Measurements from ENCODE around the gene C2CD2L.
"Not testable (repeated sequence)": the region's sequence is repeated elsewhere in the genome, so short reads cannot be mapped to it uniquely, and the experiment has no call there.

The C2CD2L gene

DNA sequence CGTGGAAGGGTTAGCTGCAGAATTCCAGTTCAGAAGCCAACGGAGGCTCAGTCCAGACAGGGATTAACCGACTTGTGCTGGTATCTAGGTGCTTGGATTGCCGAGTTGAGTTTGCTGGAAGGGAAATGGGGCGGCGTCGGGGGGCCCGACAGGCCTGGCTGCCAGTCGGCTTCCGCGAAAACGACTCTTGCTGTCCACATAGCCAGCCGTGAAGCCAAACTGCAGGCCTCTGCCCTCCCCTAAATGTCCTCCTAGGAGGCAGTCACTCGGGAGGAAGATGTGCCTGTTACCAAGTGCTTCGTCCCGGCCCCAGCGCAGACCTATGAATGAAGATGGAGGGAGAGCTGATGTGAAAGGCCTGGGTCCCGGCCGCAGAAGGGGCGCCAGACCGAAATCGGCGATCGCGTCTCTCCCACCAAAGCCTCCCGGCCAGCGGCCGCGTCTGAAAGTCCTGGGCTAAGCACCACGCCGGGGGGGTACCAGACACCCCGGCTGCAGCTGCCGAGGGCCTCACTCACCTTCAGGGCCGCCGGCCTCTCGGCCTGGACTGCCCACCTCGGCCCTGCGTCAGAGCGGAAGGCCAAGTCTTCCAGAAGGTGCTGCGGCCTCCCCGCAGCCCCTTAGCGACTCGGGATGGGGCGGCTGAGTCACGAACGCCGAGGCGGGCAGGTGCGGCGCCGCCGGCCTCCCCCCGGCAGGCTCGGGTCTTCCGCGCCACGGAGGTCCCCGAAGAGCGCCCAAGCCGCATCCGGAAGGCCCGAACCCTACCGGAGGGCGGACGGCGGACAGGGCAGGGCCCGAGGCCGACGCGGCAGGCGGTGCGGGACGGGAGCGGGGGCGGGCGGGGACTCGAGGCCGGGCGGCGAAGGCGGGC, 13.0 kb upstream of the C2CD2L start:
- peak; percentile 63 for DNase-seq (ENCODE audit: low read depth)

DNA sequence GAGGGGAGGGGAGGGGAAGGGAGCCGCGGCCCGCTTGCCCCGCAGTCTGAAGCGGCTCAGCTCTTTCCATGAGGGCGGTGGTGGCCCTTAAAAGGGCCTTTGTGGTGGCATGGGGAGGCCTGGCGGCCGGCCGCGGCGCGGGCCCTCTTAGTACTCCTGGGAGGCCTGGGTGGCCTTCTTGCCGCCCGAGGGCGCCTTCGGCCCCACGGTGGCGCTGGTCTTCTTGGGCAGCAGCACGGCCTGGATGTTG, 12.4 kb upstream of the C2CD2L start:
- peak; percentile 88 for DNase-seq (ENCODE audit: low read depth)

DNA sequence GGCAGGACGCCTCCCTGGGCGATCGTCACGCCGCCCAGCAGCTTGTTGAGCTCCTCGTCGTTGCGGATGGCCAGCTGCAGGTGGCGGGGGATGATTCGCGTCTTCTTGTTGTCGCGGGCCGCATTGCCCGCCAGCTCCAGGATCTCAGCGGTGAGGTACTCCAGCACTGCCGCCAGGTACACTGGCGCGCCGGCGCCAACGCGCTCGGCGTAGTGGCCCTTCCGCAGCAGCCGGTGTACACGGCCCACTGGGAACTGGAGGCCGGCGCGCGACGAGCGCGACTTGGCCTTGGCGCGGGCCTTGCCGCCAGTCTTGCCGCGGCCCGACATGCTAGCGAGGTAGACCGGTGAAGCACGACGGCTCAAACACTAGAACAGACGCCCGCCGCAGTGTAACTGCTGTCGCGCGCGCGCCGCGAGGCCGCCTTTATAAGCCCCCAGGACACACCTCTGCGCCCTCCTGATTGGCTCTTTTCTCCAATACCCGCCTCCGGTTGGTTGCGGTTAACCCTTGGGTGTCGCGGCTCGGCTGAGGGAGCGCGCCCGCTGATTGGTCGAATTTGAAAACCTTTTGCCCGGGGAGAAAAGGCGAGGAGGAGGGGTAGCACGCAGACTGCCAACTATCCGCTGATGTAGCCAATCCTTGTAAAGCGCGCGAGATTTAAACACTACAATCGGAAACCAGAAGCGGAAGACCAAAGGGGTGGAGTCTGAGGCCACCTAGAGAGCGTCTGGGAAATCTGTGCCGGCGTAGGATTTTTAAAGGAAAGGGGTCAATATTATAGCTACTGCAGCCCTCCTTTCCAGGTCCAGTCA, 11.9 kb upstream of the C2CD2L start:
- peak; percentile 100 for DNase-seq (ENCODE audit: low read depth)

DNA sequence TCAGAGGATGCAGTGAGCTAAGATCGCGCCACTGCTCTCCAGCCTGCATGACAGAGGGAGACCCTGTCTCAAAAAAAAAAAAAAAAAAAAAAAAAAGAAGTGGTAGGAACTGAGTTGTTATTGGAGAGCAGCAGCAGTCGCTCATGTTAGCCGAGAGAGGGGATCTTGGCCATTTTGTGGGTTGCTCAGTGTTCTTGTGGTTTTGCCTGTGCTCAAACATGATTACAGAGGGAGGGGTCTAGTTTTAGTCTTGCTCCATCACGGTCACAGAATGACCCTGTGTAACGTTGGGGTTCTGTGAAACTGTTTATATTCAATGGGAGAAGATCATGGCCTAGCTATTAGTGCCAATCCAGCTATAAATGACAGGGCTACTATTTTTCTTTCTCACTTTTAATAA, 7.4 kb upstream of the C2CD2L start:
- DNase-seq (ENCODE audit: low read depth): no peak

DNA sequence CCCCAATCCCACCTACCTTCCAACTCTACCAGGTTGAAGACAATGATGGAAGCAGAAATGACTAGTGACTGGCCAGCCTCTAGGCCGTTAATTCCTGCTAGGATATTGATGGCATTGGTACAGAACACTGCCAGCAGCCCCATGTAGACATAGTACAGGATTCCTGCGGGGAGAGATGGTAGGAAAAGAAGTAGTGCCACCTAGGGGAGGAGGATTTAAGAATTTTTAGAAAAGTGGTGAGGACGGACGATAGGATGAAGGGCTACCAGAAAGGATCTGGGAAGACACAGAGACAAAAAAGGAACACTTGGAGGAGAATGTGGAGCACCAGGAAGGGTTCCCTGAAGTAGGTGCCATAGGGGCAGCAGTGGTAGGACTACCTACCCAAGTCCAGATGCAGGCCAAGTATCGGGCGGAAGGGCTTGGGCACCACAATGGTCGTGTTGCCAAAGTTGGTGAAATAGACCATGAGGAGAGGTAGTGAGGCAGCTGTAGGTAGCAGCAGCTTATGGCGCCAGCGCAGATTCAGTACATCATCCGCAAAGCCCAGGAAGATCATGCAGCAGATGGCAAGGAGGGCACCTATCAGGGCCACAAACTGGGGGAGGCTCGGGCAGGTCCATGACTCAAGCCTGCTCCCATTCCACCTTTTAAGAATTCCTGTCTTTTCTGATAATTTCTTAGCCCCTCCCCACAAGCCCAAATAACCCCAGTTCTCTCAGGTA, 6.7 kb upstream of the C2CD2L start:
- peak; percentile 65 for DNase-seq (ENCODE audit: low read depth)

DNA sequence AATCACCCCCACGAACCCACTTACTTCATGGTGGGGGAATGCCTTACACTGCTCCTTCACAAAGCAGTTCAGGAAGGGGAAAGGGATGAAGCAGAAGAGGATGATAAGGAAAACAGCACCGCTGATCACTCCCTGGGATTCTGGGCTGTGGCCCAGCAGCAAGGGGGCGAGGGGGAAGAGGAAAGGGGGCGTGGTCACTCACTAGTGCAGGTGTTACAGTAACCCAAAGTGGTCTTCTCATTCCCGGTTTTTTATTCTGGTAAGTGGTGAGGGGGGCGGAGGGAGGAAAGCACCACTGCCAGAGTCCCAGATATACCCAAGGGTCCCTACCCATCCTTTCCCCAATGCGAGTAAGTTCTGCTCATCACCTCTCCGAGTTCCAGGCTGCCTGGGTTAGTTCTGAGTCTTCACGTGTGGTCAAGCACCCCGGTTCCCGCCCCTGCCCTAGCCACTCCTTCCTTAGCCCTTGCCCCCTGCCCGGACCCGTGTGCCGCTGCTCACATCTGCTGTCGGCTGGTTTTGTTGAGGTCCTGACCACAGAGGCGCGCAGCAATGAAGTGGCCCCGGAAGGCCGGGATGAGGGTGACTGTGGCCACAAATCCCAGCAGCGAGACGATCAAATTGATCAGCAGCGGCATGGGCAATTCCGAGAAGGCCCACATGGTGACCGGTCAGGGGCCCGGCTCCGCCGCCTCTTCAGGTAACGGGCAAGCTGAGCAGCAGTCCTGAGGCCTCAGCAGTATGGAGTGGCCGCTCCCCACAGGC, 6.0 kb upstream of the C2CD2L start:
- DNase-seq (ENCODE audit: low read depth): no peak

DNA sequence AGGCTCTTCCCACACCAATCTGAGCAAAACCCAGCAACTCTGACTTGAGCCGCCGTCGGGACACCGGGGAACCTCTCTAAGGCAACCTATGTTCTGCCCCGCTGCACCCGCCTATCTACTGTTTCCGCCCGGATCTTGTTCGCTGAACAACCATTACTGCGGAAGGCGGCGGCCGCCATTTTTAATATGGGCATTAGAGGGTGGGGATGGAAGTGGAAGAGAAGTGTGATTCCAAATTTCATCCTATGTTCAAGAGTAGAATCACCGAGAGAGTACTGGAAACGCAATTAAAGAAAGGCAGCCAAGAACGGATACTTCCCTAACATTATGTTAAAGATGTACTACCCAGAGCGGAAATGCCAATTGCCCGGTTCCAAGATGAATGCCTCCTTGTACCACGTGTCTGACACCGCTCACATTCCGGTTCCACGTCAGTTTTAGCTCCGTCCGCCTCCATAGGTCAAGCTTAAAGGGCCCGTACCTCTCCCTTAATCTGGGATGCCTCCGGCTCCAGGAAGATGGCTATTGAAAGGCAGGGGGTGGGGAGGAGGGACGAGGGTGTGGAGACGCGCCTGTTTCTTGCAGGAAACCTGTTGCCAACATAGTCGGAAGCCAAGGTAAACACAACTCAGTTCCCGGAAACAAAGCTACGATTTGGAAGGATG, 5.3 kb upstream of the C2CD2L start, which contains the start of gene DPAGT1:
DPAGT1 (minus strand) TSS at position 95 of the 665 bp plus-strand sequence. CDS start 198 bp downstream, outside the sequence.
- DNase-seq (ENCODE audit: low read depth): peak; percentile 98

DNA sequence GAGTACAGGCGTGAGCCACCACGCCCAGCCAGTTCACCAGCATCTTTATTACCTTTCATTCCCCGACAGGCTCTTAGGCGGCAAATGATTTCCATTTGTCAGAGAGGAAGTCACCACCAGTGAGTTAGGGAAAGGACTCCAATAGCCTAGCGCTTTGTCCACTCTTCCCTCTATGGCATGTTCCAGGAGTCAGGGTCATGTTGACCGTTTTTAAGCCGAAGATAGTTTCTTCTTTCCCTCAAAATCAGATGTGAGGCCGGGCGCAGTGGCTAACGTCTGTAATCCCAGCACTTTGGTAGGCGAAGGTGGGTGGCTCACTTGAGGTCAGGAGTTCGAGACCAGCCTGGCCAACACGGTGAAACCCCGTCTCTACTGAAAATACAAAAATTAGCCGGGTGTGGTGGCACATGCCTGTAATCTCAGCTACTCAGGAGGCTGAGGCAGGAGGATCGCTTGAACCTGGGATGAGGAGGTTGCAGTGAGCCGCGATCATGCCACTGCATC, 3.9 kb upstream of the C2CD2L start:
- DNase-seq (ENCODE audit: low read depth): not testable (repeated sequence)

DNA sequence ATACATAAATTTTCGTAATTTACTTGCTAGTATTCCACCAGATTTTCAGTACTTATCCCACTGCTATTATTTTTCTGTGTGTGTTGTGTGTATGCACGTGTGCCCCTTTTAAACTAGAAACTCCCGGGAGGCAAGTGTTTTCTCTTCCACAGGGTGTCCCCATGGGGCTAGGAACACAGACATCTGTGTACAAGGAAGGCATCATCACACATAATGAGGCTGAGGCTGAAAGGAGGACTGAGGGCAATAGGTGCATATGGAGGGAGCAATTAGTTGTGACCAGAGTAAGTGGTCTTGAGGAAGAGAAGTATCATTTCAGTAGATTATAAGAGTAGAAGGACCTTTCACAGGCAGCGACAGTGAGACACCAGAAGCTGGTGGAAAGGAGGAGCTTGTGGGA, 3.4 kb upstream of the C2CD2L start:
- DNase-seq (ENCODE audit: low read depth): peak; percentile 13

DNA sequence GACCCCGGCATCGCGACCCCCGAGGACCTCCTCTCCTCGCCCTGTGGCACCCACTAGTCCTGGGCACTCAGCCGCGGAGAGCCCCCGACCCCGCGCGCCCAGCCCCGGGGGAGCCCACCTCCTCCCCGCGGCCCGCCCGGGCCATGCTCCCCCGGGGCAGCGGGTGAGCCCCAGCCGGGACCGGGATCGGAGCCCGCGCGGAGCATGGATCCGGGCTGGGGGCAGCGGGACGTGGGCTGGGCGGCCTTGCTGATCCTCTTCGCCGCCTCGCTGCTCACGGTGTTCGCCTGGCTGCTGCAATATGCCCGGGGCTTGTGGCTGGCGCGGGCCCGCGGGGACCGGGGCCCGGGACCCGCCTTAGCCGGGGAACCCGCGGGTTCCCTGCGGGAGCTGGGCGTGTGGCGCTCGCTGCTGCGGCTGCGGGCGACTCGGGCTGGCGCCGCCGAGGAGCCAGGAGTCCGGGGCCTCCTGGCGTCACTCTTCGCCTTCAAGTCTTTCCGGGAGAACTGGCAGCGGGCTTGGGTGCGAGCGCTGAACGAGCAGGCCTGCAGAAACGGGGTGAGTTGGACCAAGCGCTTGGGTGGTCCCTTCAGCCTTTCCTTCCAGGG, 498 bp downstream of the C2CD2L start:
- DNase-seq (ENCODE audit: low read depth): peak; percentile 15

DNA sequence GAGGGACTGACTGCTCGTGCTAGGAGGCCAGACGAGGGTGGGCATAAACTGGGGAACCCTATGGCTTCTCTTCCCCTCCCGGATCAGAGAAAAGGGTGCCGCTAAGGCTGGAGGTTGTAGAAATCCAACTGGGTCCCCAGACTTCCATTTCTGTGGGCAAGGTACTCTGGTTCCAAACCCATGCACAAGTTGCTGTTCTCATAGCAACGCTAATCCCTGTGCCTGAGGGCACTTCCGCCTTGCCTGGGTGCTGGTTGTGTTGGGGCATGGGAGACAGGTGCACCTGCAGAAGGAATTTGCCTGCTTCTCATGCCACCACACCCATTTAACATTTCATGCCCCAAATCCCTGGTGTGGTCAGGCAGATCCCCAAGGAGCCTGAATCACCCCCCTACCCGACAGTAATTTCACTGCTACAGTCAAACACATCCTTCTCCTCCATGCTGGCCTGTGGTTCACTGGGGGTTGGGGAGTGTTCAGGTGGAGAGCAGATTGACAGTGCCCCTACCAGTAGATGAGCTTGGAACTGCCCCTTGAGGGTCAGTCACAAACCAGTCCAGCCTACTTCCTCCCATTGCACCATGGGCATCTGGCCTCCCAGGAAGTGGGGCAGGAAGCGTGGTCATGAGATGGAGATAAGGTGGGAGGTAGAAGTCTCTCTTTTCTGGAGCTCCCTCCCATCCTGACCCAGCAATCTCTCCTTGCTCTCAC, 1.2 kb downstream of the C2CD2L start:
- DNase-seq (ENCODE audit: low read depth): peak; percentile 51

DNA sequence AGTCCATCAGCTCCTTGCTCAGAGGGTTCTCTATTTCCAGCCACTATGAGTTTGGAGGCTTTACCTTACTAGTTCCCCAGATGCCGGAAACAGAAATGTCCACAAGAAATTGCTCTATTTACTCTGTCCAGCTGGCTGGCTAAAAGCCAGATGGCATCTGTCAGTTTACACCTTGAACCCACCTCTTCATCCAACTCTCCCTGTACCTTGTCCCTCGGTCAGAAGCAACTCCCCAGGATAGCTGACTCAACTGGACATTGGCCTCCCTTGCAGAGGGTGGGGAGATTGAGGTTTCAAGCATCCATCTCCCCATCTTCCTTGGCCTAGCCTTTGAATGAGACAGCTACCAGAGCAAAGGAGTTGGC, 1.7 kb downstream of the C2CD2L start:
- no peak for DNase-seq (ENCODE audit: low read depth)

DNA sequence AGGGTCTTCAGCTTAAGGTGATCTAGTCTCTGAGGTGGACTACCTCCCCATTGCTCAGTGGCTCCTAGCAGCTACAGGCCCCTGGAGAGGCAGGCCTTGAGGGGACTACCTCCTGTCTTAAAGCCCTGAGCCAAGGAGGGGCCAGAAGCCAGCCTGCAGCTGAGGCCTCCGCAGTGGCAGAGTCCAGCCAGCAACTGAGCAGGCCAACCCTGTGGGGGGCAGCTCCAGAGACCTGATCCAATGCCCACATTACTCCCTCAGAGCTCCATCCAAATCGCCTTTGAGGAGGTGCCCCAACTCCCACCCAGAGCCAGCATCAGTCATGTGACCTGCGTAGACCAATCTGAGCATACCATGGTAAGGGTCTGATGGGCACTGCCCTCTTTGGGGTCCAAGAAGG, 2.7 kb downstream of the C2CD2L start:
- DNase-seq (ENCODE audit: low read depth): no peak

DNA sequence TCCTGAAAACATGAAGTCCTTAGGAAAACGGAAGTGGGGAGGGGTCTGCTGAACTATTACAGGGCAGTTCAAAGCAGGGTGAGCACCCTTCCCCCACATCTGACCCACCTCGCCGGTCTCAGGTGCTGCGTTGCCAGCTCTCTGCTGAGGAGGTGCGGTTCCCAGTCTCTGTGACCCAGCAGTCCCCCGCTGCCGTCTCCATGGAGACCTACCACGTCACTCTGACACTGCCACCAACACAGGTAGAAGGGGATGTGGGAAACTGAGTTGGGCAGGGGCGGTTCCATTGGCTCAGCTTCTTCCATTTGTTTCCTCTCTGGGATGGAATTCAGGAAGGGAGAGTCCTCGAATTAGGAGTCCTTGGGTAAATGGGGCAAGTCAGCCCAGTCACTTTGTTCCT, 3.3 kb downstream of the C2CD2L start:
- no peak for DNase-seq (ENCODE audit: low read depth)

DNA sequence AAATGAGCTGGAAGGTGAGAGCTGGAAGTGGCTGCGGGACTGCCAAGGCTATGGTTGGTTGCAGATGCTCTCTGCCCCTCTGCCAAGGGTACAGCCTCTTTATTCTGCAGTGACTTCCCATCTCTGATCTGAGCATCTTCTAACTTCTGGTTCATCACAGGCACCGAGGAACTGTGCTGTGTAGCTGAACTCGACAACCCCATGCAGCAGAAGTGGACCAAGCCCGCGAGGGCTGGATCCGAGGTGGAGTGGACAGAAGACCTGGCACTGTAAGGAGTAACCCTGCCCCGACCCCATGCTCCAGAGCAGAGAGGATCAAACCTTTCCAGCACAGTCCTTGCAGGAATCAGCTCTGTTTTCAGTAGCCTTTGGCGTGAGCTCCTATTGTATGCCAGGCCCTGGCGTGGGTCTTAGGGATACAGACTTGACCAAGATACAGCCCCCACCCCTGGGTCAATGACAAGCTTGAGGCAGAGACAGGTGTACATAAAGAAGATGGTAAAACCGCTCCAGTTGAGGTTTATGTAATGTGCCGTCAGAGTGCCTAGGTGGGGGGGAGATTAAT, 4.3 kb downstream of the C2CD2L start:
- DNase-seq (ENCODE audit: low read depth): no peak

DNA sequence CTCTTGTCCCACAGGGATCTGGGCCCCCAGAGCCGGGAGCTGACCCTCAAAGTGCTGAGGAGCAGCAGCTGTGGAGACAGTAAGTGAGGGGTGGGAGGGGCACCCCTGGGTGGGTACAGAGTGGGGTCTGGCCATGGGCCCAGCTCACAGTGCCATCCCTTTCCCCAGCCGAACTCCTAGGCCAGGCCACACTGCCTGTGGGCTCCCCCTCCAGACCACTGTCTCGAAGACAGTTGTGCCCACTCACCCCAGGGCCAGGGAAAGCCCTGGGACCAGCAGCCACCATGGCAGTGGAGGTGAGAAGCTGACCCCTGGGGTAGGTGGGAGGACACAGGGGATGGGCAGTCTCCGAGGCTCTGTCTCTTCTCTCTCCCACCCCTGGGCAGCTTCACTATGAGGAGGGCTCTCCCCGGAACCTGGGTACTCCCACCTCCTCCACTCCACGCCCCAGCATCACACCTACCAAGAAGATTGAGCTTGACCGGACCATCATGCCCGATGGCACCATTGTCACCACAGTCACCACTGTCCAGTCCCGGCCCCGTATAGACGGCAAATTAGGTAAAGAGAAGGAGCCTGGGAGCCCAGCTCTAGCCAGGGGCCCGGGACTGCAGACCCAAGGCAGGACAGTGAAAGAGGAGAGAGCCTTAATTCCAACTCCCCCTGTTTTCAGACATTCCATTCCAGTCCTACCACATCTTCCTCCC, 5.3 kb downstream of the C2CD2L start:
- DNase-seq (ENCODE audit: low read depth): no peak

DNA sequence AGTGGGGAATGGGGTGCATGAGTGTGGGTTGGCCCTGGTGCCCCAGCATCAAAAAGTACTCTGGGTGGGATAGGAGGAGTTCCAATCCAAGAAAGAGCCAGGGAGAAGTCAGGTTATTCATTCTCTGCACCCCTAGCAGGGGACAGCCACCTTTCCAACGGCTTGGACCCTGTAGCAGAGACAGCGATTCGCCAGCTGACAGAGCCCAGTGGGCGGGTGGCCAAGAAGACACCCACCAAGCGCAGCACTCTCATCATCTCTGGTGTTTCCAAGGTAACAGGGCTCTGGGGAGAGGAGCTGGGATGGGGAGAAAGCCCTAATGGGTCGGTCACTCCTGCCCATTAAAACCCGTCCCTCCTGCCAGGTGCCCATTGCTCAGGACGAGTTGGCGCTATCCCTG, 6.6 kb downstream of the C2CD2L start:
- DNase-seq (ENCODE audit: low read depth): no peak

DNA sequence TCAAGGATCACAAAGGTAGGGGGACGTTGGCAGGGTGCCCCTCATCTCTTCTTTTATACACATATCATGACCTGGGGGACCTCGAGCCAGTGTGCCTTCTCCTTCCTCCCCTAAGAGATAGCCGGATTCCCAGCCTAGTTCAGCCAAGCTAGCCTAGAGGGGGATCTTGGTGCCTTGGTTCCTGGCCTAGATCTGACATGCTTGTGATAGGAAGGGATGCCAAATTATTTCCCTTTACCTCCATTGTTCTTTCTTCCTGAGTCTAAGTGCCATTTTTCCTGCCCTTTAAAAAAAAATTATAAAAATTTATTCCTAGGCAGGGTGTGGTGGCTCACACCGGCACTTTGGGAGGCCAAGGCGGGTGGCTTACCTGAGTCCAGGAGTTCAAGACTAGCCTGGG, 7.2 kb downstream of the C2CD2L start:
- no peak for DNase-seq (ENCODE audit: low read depth)

Data from EH (cell line).